DMS79 treated with DMSO at 0.1 percent for 48 hours (cell line): ENCODE measurements around the gene VWCE.
A peak's percentile ranks its signal among the peaks of the same experiment; 100 is the strongest.

Experiments
- DNase-seq: peaks from one replicate; lab custom pipeline; 2025; lab: John Stamatoyannopoulos, UW

VWCE gene

GRCh38 chr11:61280883-61281580, 14.1 kb downstream of the VWCE start:
- no peak for DNase-seq

GRCh38 chr11:61279934-61280659, 15.0 kb downstream of the VWCE start:
- DNase-seq = peak; percentile 65

GRCh38 chr11:61278001-61278470, 17.1 kb downstream of the VWCE start:
- no peak for DNase-seq

- no peak for DNase-seq
Measured at GRCh38 chr11:61277186-61278000, 17.7 kb downstream of the VWCE start.

- DNase-seq = no peak
Measured at GRCh38 chr11:61275191-61275590, 19.9 kb downstream of the VWCE start.

GRCh38 chr11:61274084-61274483, 21.0 kb downstream of the VWCE start:
- no peak for DNase-seq

GRCh38 chr11:61273178-61274078, 21.7 kb downstream of the VWCE start:
- DNase-seq = peak; percentile 89

GRCh38 chr11:61272731-61273130, 22.4 kb downstream of the VWCE start:
- DNase-seq = no peak

- DNase-seq = no peak
Measured at GRCh38 chr11:61270354-61271076, 24.6 kb downstream of the VWCE start.

GRCh38 chr11:61268588-61269250, 26.4 kb downstream of the VWCE start:
- DNase-seq = no peak

GRCh38 chr11:61267437-61267841, 27.7 kb downstream of the VWCE start:
- no peak for DNase-seq

GRCh38 chr11:61266602-61267001, 28.5 kb downstream of the VWCE start:
- DNase-seq = no peak

GRCh38 chr11:61265357-61265756, 29.8 kb downstream of the VWCE start:
- no peak for DNase-seq

GRCh38 chr11:61264795-61265194, 30.3 kb downstream of the VWCE start:
- no peak for DNase-seq

- DNase-seq = no peak
Measured at GRCh38 chr11:61264371-61264770, 30.7 kb downstream of the VWCE start.

GRCh38 chr11:61259363-61259762, 35.8 kb downstream of the VWCE start:
- no peak for DNase-seq

- no peak for DNase-seq
Measured at GRCh38 chr11:61258546-61258945, 36.6 kb downstream of the VWCE start.

- DNase-seq = no peak
Measured at GRCh38 chr11:61256710-61257482, 38.2 kb downstream of the VWCE start.

- DNase-seq = peak; percentile 43
Measured at GRCh38 chr11:61254403-61255025, 40.6 kb downstream of the VWCE start.
